ENCODE data around the gene LRRC32.

LRRC32 gene

DNA sequence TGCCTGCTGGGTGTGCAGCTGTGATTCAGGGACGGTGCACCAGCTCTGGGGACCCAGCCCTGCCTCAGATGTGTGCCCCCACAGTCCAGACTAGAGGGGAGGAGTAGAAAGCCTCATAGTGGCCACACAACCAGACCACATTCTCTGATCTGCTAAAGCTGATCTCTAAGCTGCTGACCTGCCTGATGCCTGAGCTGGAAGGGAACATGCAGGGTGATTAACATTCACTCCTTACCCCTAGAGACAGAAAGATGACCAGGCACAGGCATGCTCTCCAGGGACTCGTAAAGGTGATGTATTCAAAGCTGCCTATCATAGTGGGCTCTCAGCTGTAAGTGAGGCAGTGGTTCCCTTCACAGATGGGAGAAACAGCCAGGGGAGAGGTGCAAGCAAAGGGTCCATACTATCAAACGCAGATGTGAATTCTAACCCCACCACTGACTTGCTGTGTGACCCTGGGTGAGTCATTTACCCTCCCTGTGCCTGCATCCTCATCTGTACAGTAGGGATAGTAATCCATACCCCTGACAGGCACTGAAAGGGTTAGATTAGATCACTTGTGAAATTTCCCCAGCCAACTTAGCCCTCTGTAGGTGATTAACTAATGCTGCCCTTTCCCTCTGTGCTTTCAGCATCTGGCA is 29.0 kb upstream of the LRRC32 start:
- DNase-seq: no peak

- DNase-seq: peak; percentile 21
Observed at GRCh38 chr11:76698321-76699043, 27.9 kb upstream of the LRRC32 start.

DNA sequence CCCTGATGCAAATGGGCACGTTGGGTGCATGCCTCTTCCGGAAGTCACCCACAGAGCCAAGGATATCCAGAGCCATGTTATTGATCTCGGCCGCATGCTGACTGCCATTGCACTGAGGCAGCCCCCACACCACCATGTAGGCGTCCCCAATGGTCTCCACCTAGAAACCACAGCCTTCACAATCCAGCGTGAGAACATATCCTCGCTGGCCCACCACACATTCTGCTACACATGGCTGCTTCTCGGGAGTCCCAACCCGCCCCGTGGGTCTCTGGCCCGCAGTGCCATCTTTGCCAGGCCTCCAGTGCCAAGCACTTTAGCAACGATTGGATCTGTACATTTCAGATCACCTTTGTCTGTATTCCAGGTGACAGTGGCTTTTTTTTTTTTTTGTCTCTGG is 26.2 kb upstream of the LRRC32 start:
- DNase-seq: no peak

DNA sequence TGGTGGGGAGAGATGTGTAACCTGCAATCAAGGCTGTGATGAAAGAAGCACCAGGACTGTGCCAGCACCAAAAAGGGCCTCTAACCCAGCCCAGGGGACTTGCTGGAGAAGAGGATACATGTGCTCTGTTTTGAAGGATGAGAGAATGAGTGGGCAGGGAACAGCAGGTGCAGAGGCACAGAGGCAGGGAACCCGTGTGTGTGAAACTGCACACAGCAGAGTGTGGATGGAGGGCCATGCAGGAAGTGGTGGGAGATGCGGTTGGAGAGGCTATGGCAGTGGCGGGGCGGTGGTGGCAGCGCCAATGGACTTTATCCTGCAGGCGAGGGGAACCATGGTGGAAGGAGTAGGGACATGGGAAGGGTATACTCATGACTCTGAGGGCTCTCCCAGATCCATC is 25.2 kb upstream of the LRRC32 start:
- DNase-seq: peak; percentile 17

- no peak for DNase-seq
Observed at GRCh38 chr11:76695133-76695532, 24.6 kb upstream of the LRRC32 start.

DNA sequence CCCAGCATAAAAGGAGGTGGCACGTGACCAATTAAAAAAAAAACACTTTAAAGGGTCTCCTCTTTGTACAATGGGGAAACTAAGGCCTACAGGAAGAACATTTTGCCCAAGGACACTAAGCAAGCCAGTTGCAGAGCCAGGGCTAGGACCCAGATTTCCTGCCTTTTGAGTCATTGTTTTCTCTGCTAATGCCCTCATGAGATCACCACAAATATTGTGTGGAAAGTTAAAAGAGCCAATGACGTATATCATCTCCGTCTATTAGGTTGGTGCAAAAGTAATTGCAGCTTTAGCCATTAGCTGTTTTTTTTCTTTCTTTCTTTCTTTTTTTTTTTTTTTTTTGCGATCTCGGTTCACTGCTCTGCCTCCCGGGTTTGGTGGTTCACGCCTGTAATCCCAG is 24.1 kb upstream of the LRRC32 start:
- DNase-seq: no peak

- DNase-seq: no peak
Observed at GRCh38 chr11:76693806-76694205, 23.3 kb upstream of the LRRC32 start.

- DNase-seq: no peak
Observed at GRCh38 chr11:76692956-76693355, 22.4 kb upstream of the LRRC32 start.

DNA sequence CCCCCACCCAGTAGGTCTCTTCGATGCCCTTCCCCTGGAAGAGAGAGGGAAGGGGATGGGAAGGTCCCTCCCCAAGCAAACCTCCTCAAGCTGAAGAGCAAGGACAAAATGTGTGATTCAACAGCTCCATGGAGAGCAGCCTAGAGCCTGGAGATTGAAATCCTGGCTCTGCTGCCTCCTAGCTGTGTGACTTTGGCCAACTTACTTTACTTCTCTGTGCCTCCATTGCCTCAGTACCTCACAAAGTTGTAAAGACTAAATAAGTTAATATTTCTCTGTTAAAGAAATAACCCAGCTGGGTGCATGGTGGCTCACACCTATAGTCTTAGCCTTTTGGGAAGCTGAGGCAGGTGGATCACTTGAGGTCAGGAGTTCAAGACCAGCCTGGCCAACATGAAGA is 21.1 kb upstream of the LRRC32 start:
- DNase-seq: no peak

DNA sequence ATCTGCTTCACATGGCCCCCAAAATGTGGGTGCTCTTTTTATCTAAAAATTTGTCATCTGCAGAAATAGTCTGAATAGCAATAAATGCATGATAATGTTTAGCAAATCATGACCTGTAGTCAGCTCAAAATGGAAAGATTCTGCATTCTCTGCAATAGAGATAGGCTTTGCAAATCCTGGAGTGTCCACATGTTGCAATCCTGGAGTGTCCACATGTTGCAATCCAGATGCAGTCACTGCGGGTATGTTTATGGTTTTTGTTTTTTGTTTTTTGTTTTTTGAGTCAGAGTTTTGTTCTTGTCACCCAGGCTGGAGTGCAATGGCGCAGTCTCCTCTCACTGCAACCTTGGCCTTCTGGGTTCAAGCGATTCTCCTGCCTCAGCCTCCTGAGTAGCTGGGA is 20.2 kb upstream of the LRRC32 start:
- DNase-seq: peak; percentile 35

GRCh38 chr11:76689313-76690260 is 19.0 kb upstream of the LRRC32 start:
- no peak for DNase-seq

DNA sequence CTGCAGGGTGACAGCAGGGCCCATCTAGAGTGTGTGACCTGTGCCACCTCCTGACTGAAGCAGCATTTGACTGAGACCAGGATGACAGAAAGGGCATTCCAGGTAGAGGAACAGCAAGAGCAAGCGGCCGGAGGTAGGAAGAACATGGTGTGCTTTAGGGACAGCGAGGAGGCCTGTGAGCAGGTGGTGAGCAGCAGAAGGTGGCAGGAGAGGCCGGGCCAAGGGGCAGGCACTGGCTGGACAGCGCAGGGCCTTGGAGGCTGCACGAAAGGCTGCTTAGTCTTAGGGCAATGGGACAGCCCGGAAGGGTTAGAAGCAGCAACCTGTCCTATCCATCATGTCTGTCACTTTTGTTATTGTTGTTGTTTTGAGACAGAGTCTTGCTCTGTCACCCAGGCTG is 17.6 kb upstream of the LRRC32 start:
- DNase-seq: no peak

- peak; percentile 64 for DNase-seq
Observed at GRCh38 chr11:76686261-76687079, 15.9 kb upstream of the LRRC32 start.

DNA sequence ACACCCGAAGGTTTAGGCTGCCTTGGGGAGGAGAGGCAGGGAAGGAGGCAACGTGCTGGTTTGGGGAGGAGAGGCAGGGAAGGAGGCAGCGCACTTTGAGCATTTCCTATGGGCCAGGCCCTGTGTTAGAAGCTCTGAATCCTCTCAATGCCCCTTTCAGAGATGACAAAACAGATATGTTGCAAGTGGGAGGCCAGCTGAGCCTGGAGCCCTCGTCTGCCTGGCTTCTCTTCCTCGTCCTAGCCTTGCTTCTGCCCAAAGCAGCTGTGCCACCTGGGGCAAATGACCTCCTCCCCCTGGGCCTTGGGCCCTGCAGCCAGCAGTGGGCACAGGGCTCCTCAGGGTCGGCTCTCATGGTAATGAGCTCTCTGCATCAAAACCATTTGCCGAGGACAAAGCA is 15.3 kb upstream of the LRRC32 start:
- peak; percentile 54 for DNase-seq

DNA sequence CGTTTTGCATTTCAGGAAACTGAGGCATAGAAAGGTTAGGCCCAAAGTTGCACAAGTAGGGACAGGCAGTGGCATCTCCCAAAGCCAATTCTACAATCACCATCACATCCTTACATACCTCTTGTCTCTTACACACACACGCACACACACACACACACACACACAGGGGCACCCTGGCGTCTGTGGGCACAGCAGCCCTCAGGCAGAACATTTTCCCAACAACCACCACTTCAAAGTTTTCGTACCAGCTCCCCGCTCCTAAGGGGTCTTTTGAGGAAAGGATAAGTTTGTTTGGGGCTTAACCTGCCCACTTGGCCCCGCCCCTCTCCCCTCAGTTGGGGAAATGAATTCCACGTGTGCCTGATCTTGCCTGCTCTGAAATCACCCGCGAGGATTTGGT is 14.7 kb upstream of the LRRC32 start:
- DNase-seq: no peak

DNA sequence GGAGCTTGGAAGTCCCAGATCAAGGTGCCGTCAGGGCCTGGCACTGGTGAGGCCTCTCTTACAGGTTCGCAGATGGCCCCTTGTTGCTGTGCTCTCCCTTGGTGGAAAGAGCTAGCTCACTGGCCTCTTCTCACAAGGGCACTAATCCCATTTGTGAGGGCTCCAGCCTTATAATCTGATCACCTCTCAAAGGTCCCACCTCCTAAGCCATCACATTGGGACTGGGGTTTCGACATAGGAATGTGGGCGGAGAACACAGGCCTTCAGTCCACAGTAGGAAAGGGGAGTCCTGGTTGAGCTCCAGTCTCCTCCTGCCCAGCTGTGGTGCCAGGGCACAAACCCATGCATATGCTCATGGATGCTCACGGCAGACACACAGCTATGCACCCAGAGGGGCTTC is 14.0 kb upstream of the LRRC32 start:
- DNase-seq: no peak

DNA sequence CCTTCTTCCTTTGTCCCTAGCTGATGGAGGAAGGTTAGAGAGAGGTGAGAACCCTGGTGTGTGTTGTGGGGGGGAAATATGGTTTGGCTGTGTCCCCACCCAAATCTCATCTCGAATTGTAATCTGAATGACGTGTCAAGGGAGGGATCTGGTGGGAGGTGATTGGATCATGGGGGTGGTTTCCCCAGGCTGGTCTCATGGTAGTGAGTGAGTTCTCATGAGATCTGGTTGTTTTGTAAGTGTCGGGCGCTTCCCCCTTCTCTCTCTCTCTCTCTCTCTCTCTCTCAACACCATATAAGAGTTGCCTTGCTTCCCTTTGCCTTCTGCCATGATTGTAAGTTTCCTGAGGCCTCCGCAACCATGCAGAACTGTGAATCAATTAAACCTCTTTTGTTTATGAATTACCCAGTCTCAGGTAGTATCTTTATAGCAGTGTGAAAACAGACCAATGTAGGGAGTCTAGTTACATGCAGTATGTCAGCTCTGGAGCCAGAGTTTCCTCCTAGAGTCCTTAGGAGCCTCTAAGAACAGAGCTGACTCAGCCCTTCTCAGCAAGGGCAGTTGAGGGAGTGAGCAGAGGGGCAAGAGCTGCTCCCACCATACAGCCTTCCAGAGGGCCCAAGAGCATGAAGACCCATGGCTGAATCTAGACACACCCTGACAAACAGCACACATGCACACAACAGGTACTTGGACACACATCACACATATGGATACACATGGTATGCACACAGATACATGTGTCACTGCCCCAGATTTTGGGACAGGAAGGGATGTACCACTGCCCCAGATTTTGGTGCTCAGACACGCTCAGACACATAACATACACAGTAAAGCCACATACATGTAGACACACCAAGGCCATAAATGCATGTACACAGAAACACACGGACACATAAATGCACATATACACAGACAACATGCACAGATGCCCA is 12.9 kb upstream of the LRRC32 start:
- no peak for DNase-seq

DNA sequence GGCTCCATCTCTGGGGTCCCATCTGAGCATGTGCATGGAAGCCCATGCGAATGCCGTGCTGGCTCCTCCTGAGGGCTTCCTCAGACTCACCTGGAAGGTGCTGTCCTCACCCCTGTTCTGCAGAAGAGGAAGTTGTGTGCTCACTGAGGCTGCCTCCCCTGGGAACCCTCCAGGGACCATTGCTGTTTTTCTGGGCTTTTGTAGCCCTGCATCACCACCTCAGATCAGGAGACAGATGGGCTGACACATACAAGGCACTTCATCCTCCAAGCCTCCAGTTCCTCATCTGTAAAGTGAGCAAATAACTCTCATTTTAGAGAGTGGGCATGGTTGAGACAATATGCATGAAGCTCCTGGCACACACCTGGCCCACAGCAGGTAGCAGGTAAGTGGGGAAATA is 12.1 kb upstream of the LRRC32 start:
- no peak for DNase-seq

- DNase-seq: no peak
Observed at GRCh38 chr11:76682106-76682505, 11.6 kb upstream of the LRRC32 start.

DNA sequence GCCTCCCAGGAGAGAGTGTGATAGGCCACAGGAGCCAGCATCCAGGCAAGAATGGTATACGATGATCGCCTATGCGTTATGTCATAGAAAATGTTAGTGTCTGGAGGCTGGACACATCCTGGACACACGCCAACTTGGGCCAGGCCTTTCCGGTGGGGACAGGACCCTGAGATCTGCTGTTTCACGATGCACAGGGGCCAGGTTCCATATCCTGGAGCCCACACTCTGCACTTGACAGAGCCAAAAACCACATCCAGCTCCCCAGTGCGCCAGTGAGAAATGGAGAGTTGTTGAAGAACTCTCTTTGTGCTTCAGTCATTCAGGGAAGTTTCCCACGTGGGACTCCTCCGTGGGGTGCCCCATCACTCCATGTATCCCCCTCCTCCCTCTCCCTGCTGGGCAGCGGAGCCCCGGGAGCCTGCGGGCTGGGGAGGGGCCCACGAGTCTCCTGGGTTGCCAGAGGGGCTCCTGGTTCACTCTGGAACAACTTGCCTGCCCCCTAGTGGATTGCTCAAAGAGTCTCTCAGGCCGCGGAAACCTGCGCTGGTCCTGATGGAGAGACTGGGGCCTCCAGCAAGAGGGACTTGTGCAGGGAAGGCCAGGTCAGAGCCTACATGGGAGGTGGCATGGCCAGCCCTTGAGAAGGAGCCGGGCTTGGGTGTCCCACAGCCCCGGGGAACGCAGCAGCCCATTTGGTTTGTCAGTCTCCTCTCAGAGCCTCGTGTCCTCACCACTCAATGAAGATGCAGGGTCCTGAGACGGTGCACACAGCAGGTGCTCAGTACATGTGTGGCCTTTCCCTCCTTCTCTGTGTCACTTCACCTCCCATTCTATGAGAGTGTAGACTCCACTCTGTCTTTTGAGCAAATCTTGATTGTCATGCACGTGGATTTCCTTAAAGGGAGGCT is 10.2 kb upstream of the LRRC32 start:
- DNase-seq: peak; percentile 34

DNA sequence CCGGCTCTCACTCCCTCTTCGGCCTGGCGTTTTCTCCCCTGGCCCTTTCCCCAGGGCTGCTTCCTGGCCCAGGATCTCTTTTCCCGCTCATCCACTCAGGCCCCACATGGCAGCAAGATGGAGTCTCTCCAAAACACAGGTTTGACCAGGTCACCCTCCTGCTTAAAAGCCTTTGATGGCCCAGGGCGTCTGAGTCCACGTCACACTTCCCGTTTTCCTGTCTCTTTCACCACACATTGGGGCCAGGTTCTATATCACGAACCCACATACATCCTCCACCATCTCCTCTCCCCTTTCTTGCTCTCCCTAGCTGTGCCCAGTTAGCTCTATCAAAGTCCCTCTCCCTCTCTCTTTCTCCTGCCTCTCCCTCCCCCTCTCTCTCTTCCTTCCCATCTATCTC is 7.8 kb upstream of the LRRC32 start:
- peak; percentile 28 for DNase-seq

Data from MV-4-11 (cell line).